ENCODE results near the gene LYPD6B.

The LYPD6B gene

GRCh38 chr2:149076863-149077412, 38.4 kb downstream of the LYPD6B start:
- no peak for DNase-seq (ENCODE audit: low spot score)

GRCh38 chr2:149077861-149078260, 39.4 kb downstream of the LYPD6B start:
- DNase-seq (ENCODE audit: low spot score) = no peak

- DNase-seq (ENCODE audit: low spot score) = no peak
Observed at GRCh38 chr2:149080099-149080498, 41.6 kb downstream of the LYPD6B start.

GRCh38 chr2:149080971-149081370, 42.5 kb downstream of the LYPD6B start:
- DNase-seq (ENCODE audit: low spot score) = no peak

GRCh38 chr2:149082079-149082478, 43.6 kb downstream of the LYPD6B start:
- DNase-seq (ENCODE audit: low spot score) = no peak

GRCh38 chr2:149082735-149083134, 44.2 kb downstream of the LYPD6B start:
- no peak for DNase-seq (ENCODE audit: low spot score)

GRCh38 chr2:149084924-149085795, 46.7 kb downstream of the LYPD6B start:
- DNase-seq (ENCODE audit: low spot score) = no peak

- no peak for DNase-seq (ENCODE audit: low spot score)
Observed at GRCh38 chr2:149087751-149088150, 49.3 kb downstream of the LYPD6B start.

GRCh38 chr2:149089068-149089467, 50.6 kb downstream of the LYPD6B start:
- DNase-seq (ENCODE audit: low spot score) = no peak

- DNase-seq (ENCODE audit: low spot score) = no peak
Observed at GRCh38 chr2:149090706-149091105, 52.2 kb downstream of the LYPD6B start.

- no peak for DNase-seq (ENCODE audit: low spot score)
Observed at GRCh38 chr2:149093579-149093978, 55.1 kb downstream of the LYPD6B start.

GRCh38 chr2:149094217-149095015, 55.9 kb downstream of the LYPD6B start:
- DNase-seq (ENCODE audit: low spot score) = no peak

GRCh38 chr2:149098701-149099100, 60.2 kb downstream of the LYPD6B start:
- no peak for DNase-seq (ENCODE audit: low spot score)

GRCh38 chr2:149099298-149099697, 60.8 kb downstream of the LYPD6B start:
- no peak for DNase-seq (ENCODE audit: low spot score)

GRCh38 chr2:149100739-149101699, 62.5 kb downstream of the LYPD6B start:
- no peak for DNase-seq (ENCODE audit: low spot score)

- DNase-seq (ENCODE audit: low spot score) = no peak
Observed at GRCh38 chr2:149101818-149102217, 63.3 kb downstream of the LYPD6B start.

- no peak for DNase-seq (ENCODE audit: low spot score)
Observed at GRCh38 chr2:149103081-149103620, 64.7 kb downstream of the LYPD6B start.

- no peak for DNase-seq (ENCODE audit: low spot score)
Observed at GRCh38 chr2:149104221-149104620, 65.7 kb downstream of the LYPD6B start.

GRCh38 chr2:149112068-149112467, 73.6 kb downstream of the LYPD6B start:
- no peak for DNase-seq (ENCODE audit: low spot score)

- DNase-seq (ENCODE audit: low spot score) = no peak
Observed at GRCh38 chr2:149112713-149113112, 74.2 kb downstream of the LYPD6B start.

- no peak for DNase-seq (ENCODE audit: low spot score)
Observed at GRCh38 chr2:149115781-149116180, 77.3 kb downstream of the LYPD6B start.

All from CD4-positive, alpha-beta T cell treated with Interleukin-6 at 100 ng/mL for 8 hours (primary cell).